ENCODE measurements around the gene FRY. TPM values are rescaled to one million over a fixed set of nuclear protein-coding genes. Genes with fewer than 3 reads are reported as not detected.

The FRY gene
- total and polyA plus RNA-seq, 2 donors (not counting 1 experiment from before 2014, with no cell fraction given): 2.3 to 6.3 TPM

DNA sequence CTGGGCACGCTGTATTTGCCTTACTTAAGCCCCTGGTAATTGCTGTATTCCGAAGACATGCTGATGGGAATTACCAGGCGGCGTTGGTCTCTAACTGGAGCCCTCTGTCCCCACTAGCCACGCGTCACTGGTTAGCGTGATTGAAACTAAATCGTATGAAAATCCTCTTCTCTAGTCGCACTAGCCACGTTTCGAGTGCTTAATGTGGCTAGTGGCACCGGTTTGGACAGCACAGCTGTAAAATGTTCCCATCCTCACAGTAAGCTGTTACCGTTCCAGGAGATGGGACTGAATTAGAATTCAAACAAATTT lies 284.4 kb downstream of the FRY start:
- POLR2A ChIA-PET: interaction anchor here (0.7 to 2.9 kb wide), 4 partner anchors 112 to 406 kb away, joined by 5 to 17 read pairs (median 6); partner anchors contain the start of genes N4BP2L1 and N4BP2L2
- 0% methylated on average over 11 of the region's 13 CpGs for WGBS (ENCODE audit: insufficient coverage)
- H2AFZ ChIP-seq (ENCODE audit: insufficient read depth, low read depth, low read length, poor library complexity, severe bottlenecking): peak overlapping the region; percentile 71
- H3K27ac ChIP-seq (ENCODE audit: low read length in 2 of 2): peak overlapping the region; percentile 99 to 100
- Mint-ChIP-seq H3K27ac (peak overlapping the region; percentile 99), H3K4me1 (peaks cover 15% of the 10 kb centered on the region), H3K27me3 (no peaks in the 10 kb centered on the region), H3K9me3 (ENCODE audit: insufficient read depth) (no peaks in the 10 kb centered on the region), H3K4me3 (peak overlapping the region; percentile 91)
- peaks cover 3% of the 10 kb centered on the region for H3K79me2 ChIP-seq (ENCODE audit: control insufficient read depth, insufficient read depth, low read length)
- no peaks in the 10 kb centered on the region for H3K36me3 ChIP-seq (replicated peaks in 1 of 2; ENCODE audit: control extremely low read depth in 1 of 2, control insufficient read depth in 1 of 2, extremely low read depth in 1 of 2, insufficient read depth in 2 of 2, low read length in 1 of 2)
- H4K20me1 ChIP-seq (ENCODE audit: control insufficient read depth, insufficient read depth, low read length, poor library complexity, severe bottlenecking): no peaks in the 10 kb centered on the region
- peak overlapping the region; percentile 74 to 91 (median 82) for H3K4me3 ChIP-seq (ENCODE audit: control extremely low read depth in 1 of 5, extremely low read depth in 1 of 5, insufficient read depth in 1 of 5, low read depth in 2 of 5, low read length in 4 of 5)
- CTCF ChIA-PET: interaction anchor here (1.4 to 2.0 kb wide), 6 partner anchors 65 to 406 kb away, joined by 3 to 23 read pairs (median 6); partner anchors contain the start of gene N4BP2L1
- H3K9me3 ChIP-seq (ENCODE audit: control extremely low read depth in 1 of 3, control insufficient read depth in 2 of 3, insufficient read depth in 1 of 3, low read length in 2 of 3): peaks cover 0 to 6% (median 0%) of the 10 kb centered on the region in 3 donors
- ATAC-seq (ENCODE audit: low read depth): peak; percentile 12
- TF ChIP-seq, protein P1, sequence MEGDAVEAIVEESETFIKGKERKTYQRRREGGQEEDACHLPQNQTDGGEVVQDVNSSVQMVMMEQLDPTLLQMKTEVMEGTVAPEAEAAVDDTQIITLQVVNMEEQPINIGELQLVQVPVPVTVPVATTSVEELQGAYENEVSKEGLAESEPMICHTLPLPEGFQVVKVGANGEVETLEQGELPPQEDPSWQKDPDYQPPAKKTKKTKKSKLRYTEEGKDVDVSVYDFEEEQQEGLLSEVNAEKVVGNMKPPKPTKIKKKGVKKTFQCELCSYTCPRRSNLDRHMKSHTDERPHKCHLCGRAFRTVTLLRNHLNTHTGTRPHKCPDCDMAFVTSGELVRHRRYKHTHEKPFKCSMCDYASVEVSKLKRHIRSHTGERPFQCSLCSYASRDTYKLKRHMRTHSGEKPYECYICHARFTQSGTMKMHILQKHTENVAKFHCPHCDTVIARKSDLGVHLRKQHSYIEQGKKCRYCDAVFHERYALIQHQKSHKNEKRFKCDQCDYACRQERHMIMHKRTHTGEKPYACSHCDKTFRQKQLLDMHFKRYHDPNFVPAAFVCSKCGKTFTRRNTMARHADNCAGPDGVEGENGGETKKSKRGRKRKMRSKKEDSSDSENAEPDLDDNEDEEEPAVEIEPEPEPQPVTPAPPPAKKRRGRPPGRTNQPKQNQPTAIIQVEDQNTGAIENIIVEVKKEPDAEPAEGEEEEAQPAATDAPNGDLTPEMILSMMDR (IDR thresholded peaks at IDR 0.05): no peak
- TF ChIP-seq EZH2 (IDR thresholded peaks at IDR 0.05; ENCODE audit: borderline replicate concordance, insufficient read depth, low read depth, low read length, poor library complexity, severe bottlenecking): no peak
- H3K9ac ChIP-seq (ENCODE audit: low read length): peak overlapping the region; percentile 89
- intact Hi-C loops (cut with micrococcal nuclease): loop anchor here (5.0 to 10.0 kb wide), 4 partner anchors 336 to 1699 kb away; partner anchors contain the start of gene USPL1
- H3K27me3 ChIP-seq (replicated peaks in 1 of 4; ENCODE audit: control extremely low read depth in 1 of 4, control insufficient read depth in 3 of 4, insufficient read depth in 4 of 4, low read length in 3 of 4): no peaks in the 10 kb centered on the region
- H3K4me1 ChIP-seq (ENCODE audit: control insufficient read depth in 2 of 2, insufficient read depth in 2 of 2, low read length in 2 of 2): peaks cover 7 to 20% of the 10 kb centered on the region in 2 donors
- peak overlapping the region; percentile 84 for H3K4me2 ChIP-seq (replicated peaks; ENCODE audit: low read depth, low read length, poor library complexity, severe bottlenecking)
- no peak for DNase-seq

DNA sequence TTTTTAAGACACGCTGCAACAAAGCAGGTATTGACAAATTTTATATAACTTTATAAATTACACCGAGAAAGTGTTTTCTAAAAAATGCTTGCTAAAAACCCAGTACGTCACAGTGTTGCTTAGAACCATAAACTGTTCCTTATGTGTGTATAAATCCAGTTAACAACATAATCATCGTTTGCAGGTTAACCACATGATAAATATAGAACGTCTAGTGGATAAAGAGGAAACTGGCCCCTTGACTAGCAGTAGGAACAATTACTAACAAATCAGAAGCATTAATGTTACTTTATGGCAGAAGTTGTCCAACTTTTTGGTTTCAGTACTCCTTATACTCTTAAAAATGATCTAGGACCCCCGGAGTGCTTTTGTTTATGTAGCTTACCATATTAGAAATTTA lies 284.9 kb downstream of the FRY start:
- Mint-ChIP-seq H3K4me3 (peak overlapping the region; percentile 91), H3K9me3 (ENCODE audit: insufficient read depth) (no peaks in the 10 kb centered on the region), H3K4me1 (peaks cover 15% of the 10 kb centered on the region), H3K27ac (no peak overlapping the region), H3K27me3 (no peaks in the 10 kb centered on the region)
- DNase-seq (no peak), ATAC-seq (ENCODE audit: low read depth) (no peak)
- CTCF ChIA-PET: interaction anchor here (1.1 to 2.0 kb wide), 3 partner anchors 64 to 407 kb away, joined by 4 to 14 read pairs (median 5); partner anchors contain the start of gene N4BP2L1
- TF ChIP-seq, protein P1 (IDR thresholded peaks at IDR 0.05): no peak
- TF ChIP-seq EZH2 (IDR thresholded peaks at IDR 0.05; ENCODE audit: borderline replicate concordance, insufficient read depth, low read depth, low read length, poor library complexity, severe bottlenecking): no peak
- POLR2A ChIA-PET: interaction anchor here (2.2 to 2.9 kb wide), 2 partner anchors 112 to 222 kb away, joined by 7 to 17 read pairs; partner anchors contain the start of genes N4BP2L1 and N4BP2L2
- Histone ChIP-seq H3K36me3 (replicated peaks in 1 of 2; ENCODE audit: control extremely low read depth in 1 of 2, control insufficient read depth in 1 of 2, extremely low read depth in 1 of 2, insufficient read depth in 2 of 2, low read length in 1 of 2) (no peaks in the 10 kb centered on the region), H3K79me2 (ENCODE audit: control insufficient read depth, insufficient read depth, low read length) (peaks cover 3% of the 10 kb centered on the region), H2AFZ (ENCODE audit: insufficient read depth, low read depth, low read length, poor library complexity, severe bottlenecking) (peak overlapping the region; percentile 71), H4K20me1 (ENCODE audit: control insufficient read depth, insufficient read depth, low read length, poor library complexity, severe bottlenecking) (no peaks in the 10 kb centered on the region), H3K4me3 (ENCODE audit: control extremely low read depth in 1 of 5, extremely low read depth in 1 of 5, insufficient read depth in 1 of 5, low read depth in 2 of 5, low read length in 4 of 5) (peak overlapping the region in 3 of 5 experiments; percentile 74 to 82 (median 79)), H3K9ac (ENCODE audit: low read length) (peak overlapping the region; percentile 89), H3K27me3 (replicated peaks in 1 of 4; ENCODE audit: control extremely low read depth in 1 of 4, control insufficient read depth in 3 of 4, insufficient read depth in 4 of 4, low read length in 3 of 4) (no peaks in the 10 kb centered on the region), H3K4me2 (replicated peaks; ENCODE audit: low read depth, low read length, poor library complexity, severe bottlenecking) (peak overlapping the region; percentile 84), H3K27ac (ENCODE audit: low read length in 2 of 2) (peak overlapping the region in 1 of 2 donors; percentile 99), H3K9me3 (ENCODE audit: control extremely low read depth in 1 of 3, control insufficient read depth in 2 of 3, insufficient read depth in 1 of 3, low read length in 2 of 3) (peaks cover 0 to 6% (median 0%) of the 10 kb centered on the region in 3 donors), H3K4me1 (ENCODE audit: control insufficient read depth in 2 of 2, insufficient read depth in 2 of 2, low read length in 2 of 2) (peaks cover 7 to 20% of the 10 kb centered on the region in 2 donors)
- intact Hi-C loops (cut with micrococcal nuclease): loop anchor here (5.0 to 10.0 kb wide), 4 partner anchors 336 to 1699 kb away; partner anchors contain the start of gene USPL1
- no CpG with 5 or more reads among the region's 6 CpGs for WGBS (ENCODE audit: insufficient coverage)

Data from B cell (primary cell).